HepG2 (cell line): ENCODE results near the gene PIM1. TPM values are rescaled to one million over a fixed set of nuclear protein-coding genes. Genes with fewer than 3 reads are reported as not detected.

ENCODE experiments used
- FOXO1 ChIP-seq: sonication (generic); formaldehyde crosslinking; IDR thresholded peaks from 2 replicates; pipeline ENCODE4 v1.4.0; 2020; ENCODE audit warnings: missing genetic modification reagents
- HDAC6 ChIP-seq: fragments of 200-600 bp; sonication (generic); IDR thresholded peaks from 2 replicates; pipeline ENCODE4 v1.7.0; 2017; ENCODE audit warnings: mild to moderate bottlenecking, antibody characterized with exemption, low read length, low read depth
- LCORL ChIP-seq, 2 experiments: fragments of 450-650 bp in 1 of 2; sonication (generic) in 1 of 2; formaldehyde crosslinking in 1 of 2; IDR thresholded peaks; 2 replicates each; pipeline versions ENCODE4 v1.5.0 to v1.6.1; 2017 to 2020; ENCODE audit warnings: antibody characterized with exemption in 1 of 2, missing genetic modification reagents in 1 of 2
- MYC ChIP-seq: sonication (generic); formaldehyde crosslinking; IDR thresholded peaks from 2 replicates; pipeline ENCODE4 v1.9.0; 2021; ENCODE audit warnings: missing genetic modification reagents, borderline replicate concordance
- NCOA2 ChIP-seq: sonication (generic); formaldehyde crosslinking; IDR thresholded peaks from 2 replicates; pipeline ENCODE4 v1.8.0; 2022; ENCODE audit warnings: inconsistent platforms
- SCMH1 ChIP-seq: sonication (generic); formaldehyde crosslinking; IDR thresholded peaks from 2 replicates; pipeline ENCODE4 v1.9.0; 2021; ENCODE audit warnings: missing genetic modification reagents, mild to moderate bottlenecking, borderline replicate concordance
- SRF ChIP-seq: IDR thresholded peaks from 2 replicates; pipeline ENCODE4 v1.6.1; 2011; ENCODE audit warnings: mild to moderate bottlenecking, low read depth, low read length, moderate library complexity
- TCF7L2 ChIP-seq: IDR thresholded peaks from 2 replicates; pipeline ENCODE4 v1.6.1; 2011; ENCODE audit warnings: mild to moderate bottlenecking, low read depth, low read length, moderate library complexity
- TMF1 ChIP-seq: sonication (generic); formaldehyde crosslinking; IDR thresholded peaks from 2 replicates; pipeline ENCODE4 v1.8.1; 2022; ENCODE audit warnings: low read depth, missing genetic modification reagents
- ZNF143 ChIP-seq: sonication (generic); formaldehyde crosslinking; IDR thresholded peaks from 2 replicates; pipeline ENCODE4 v1.4.0; 2020; ENCODE audit warnings: missing genetic modification reagents
- ZNF33A ChIP-seq: sonication (generic); formaldehyde crosslinking; IDR thresholded peaks from 2 replicates; pipeline ENCODE4 v1.5.1; 2020; ENCODE audit warnings: missing genetic modification reagents, mild to moderate bottlenecking, moderate library complexity, borderline replicate concordance
- ZNF343 ChIP-seq: sonication (generic); formaldehyde crosslinking; IDR thresholded peaks from 2 replicates; pipeline ENCODE4 v1.4.0; 2020; ENCODE audit warnings: mild to moderate bottlenecking, missing genetic modification reagents
- ZNF704 ChIP-seq: sonication (generic); formaldehyde crosslinking; IDR thresholded peaks from 2 replicates; pipeline ENCODE4 v1.8.1; 2023; ENCODE audit warnings: mild to moderate bottlenecking, inconsistent platforms, moderate library complexity, missing genetic modification reagents, borderline replicate concordance
- ZNF841 ChIP-seq: sonication (generic); formaldehyde crosslinking; IDR thresholded peaks from 2 replicates; pipeline ENCODE4 v1.8.1; 2023; ENCODE audit warnings: missing genetic modification reagents, borderline replicate concordance
- ZNF878 ChIP-seq: sonication (generic); formaldehyde crosslinking; IDR thresholded peaks from 2 replicates; pipeline ENCODE4 v1.8.1; 2023; ENCODE audit warnings: mild to moderate bottlenecking, missing genetic modification reagents, moderate library complexity
- polyA plus RNA-seq, 8 experiments: library from polyadenylated mRNA; depleted of rRNA in 3 of 8; stranded (reverse) in 7 of 8; unstranded in 1 of 8; fragments of >200 nt; fragmentation: Illumina TruSeq in 4 of 8; extraction: Trizol in 4 of 8; gene quantifications; 2 replicates each; pipeline versions ENCODE4 v1.2.1 to v1.2.3, GENCODE V29; 2011 to 2016; ENCODE audit warnings: low read depth in 4 of 8, missing spikeins in 1 of 8, mixed read lengths in 1 of 8; ENCODE audit not compliant: insufficient read depth in 1 of 8
- total RNA-seq, 5 experiments: library from RNA; depleted of rRNA; stranded (reverse); fragments of >200 nt; fragmentation: Illumina TruSeq; extraction: Trizol; gene quantifications; 2 replicates each; pipeline ENCODE4 v1.2.3, GENCODE V29; 2016; ENCODE audit warnings: low read depth in 1 of 5
- TF ChIP-seq, protein P1 (sequence below): sonication (generic); formaldehyde crosslinking; IDR thresholded peaks from 2 replicates; pipeline ENCODE4 v1.4.0; 2020; ENCODE audit warnings: missing genetic modification reagents
- TF ChIP-seq, protein P2 (sequence below): sonication (generic); formaldehyde crosslinking; IDR thresholded peaks from 2 replicates; pipeline ENCODE4 v1.4.0; 2020; ENCODE audit warnings: missing genetic modification reagents; ENCODE audit errors: not compliant biosample characterization
- TF ChIP-seq, protein P3 (sequence below): sonication (generic); formaldehyde crosslinking; IDR thresholded peaks from 2 replicates; pipeline ENCODE4 v1.5.1; 2020; ENCODE audit warnings: missing genetic modification reagents, mild to moderate bottlenecking, borderline replicate concordance
- TF ChIP-seq, protein P4 (sequence below): sonication (generic); formaldehyde crosslinking; IDR thresholded peaks from 2 replicates; pipeline ENCODE4 v1.8.1; 2023; ENCODE audit warnings: missing genetic modification reagents, inconsistent platforms, borderline replicate concordance

Gene PIM1
- total and polyA plus RNA-seq, 2 of the 13 experiments (the other 11 are each of a cell fraction or from before 2014, with no cell fraction given): 29.4 to 117 TPM

- TF ChIP-seq, protein P1, sequence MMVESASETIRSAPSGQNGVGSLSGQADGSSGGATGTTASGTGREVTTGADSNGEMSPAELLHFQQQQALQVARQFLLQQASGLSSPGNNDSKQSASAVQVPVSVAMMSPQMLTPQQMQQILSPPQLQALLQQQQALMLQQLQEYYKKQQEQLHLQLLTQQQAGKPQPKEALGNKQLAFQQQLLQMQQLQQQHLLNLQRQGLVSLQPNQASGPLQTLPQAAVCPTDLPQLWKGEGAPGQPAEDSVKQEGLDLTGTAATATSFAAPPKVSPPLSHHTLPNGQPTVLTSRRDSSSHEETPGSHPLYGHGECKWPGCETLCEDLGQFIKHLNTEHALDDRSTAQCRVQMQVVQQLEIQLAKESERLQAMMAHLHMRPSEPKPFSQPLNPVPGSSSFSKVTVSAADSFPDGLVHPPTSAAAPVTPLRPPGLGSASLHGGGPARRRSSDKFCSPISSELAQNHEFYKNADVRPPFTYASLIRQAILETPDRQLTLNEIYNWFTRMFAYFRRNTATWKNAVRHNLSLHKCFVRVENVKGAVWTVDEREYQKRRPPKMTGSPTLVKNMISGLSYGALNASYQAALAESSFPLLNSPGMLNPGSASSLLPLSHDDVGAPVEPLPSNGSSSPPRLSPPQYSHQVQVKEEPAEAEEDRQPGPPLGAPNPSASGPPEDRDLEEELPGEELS (CRISPR knock-in tag): no peak
- TF ChIP-seq SRF: no peak
- peak; percentile 46; the same call in 1 of the 2 replicates for TF ChIP-seq MYC (CRISPR knock-in tag)
- TF ChIP-seq NCOA2 (CRISPR knock-in tag): peak; percentile 28
- TF ChIP-seq TCF7L2: no peak
- TF ChIP-seq LCORL (IDR thresholded peaks at IDR 0.05): no peak
- peak; percentile 70 for TF ChIP-seq LCORL (CRISPR knock-in tag; IDR thresholded peaks at IDR 0.05)
- peak; percentile 97; the same call in 1 of the 2 replicates for TF ChIP-seq ZNF343 (CRISPR knock-in tag)
- no peak for TF ChIP-seq HDAC6
- TF ChIP-seq ZNF33A: peak; percentile 60; the same call in 1 of the 2 replicates
- TF ChIP-seq ZNF704 (CRISPR knock-in tag): 0 out of 2 replicates have a peak, but pooled peaks have one; percentile 72
- TF ChIP-seq ZNF878 (CRISPR knock-in tag): 0 out of 2 replicates have a peak, but pooled peaks have one; percentile 38
- TF ChIP-seq TMF1: no peak; the same call in 1 of the 2 replicates
- peak; percentile 49 for TF ChIP-seq FOXO1 (CRISPR knock-in tag)
- TF ChIP-seq, protein P2, sequence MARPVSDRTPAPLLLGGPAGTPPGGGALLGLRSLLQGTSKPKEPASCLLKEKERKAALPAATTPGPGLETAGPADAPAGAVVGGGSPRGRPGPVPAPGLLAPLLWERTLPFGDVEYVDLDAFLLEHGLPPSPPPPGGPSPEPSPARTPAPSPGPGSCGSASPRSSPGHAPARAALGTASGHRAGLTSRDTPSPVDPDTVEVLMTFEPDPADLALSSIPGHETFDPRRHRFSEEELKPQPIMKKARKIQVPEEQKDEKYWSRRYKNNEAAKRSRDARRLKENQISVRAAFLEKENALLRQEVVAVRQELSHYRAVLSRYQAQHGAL: no peak
- TF ChIP-seq ZNF841 (CRISPR knock-in tag): no peak
- TF ChIP-seq, protein P3, sequence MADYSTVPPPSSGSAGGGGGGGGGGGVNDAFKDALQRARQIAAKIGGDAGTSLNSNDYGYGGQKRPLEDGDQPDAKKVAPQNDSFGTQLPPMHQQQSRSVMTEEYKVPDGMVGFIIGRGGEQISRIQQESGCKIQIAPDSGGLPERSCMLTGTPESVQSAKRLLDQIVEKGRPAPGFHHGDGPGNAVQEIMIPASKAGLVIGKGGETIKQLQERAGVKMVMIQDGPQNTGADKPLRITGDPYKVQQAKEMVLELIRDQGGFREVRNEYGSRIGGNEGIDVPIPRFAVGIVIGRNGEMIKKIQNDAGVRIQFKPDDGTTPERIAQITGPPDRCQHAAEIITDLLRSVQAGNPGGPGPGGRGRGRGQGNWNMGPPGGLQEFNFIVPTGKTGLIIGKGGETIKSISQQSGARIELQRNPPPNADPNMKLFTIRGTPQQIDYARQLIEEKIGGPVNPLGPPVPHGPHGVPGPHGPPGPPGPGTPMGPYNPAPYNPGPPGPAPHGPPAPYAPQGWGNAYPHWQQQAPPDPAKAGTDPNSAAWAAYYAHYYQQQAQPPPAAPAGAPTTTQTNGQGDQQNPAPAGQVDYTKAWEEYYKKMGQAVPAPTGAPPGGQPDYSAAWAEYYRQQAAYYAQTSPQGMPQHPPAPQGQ (CRISPR knock-in tag): no peak
- peak; percentile 13; the same call in 1 of the 2 replicates for TF ChIP-seq ZNF143 (CRISPR knock-in tag)
- no peak for TF ChIP-seq SCMH1 (CRISPR knock-in tag)
- TF ChIP-seq, protein P4, sequence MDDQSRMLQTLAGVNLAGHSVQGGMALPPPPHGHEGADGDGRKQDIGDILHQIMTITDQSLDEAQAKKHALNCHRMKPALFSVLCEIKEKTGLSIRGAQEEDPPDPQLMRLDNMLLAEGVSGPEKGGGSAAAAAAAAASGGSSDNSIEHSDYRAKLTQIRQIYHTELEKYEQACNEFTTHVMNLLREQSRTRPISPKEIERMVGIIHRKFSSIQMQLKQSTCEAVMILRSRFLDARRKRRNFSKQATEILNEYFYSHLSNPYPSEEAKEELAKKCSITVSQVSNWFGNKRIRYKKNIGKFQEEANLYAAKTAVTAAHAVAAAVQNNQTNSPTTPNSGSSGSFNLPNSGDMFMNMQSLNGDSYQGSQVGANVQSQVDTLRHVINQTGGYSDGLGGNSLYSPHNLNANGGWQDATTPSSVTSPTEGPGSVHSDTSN (CRISPR knock-in tag): no peak
Measured at GRCh38 chr6:37222125-37222967, 52.4 kb downstream of the PIM1 start (continued).
